ENCODE data around the gene TBCB. TPM values are rescaled to one million over a fixed set of nuclear protein-coding genes. Genes with fewer than 3 reads are reported as not detected.

TBCB gene
- total RNA-seq, 1 experiment from 2014 or later: 141 TPM

DNA sequence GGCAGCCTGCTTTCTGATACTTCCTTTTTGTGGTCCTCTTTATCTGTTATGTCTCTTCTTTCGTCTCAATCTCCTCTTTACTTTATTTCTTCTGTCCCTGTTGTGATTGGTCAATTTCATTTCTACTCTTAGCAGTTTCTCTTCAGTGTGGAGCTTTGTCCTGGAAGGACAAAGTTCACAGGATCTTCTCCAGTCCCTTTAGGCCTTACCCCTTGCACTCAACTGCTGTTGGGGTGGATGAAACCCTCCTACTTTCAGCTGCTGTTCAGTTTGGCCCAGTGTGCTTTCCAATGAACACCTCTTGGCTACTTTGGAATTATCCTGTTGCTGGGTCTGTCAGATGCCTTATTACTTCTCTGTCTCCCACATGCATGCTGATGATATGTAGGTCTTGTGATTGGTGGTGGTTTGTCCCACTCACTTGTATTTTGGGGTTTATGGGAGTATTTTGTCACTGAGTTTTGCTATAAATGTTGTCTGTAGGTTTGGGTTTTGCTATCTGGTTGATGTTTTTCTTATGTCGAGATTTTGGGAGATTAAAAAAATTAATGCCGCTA, 35.8 kb upstream of the TBCB start (continued):
- no peak for TF ChIP-seq EGR1 (IDR thresholded peaks at IDR 0.05; ENCODE audit: low read depth)
- no peak for TF ChIP-seq EZH2 (IDR thresholded peaks at IDR 0.05)
- TF ChIP-seq CTCF (IDR thresholded peaks at IDR 0.05 in 2 of 3, conservative IDR thresholded peaks at IDR 0.05 in 1 of 3; ENCODE audit: borderline replicate concordance in 1 of 3, insufficient read depth in 1 of 3, low read depth in 2 of 3, low read length in 2 of 3): no peak

DNA sequence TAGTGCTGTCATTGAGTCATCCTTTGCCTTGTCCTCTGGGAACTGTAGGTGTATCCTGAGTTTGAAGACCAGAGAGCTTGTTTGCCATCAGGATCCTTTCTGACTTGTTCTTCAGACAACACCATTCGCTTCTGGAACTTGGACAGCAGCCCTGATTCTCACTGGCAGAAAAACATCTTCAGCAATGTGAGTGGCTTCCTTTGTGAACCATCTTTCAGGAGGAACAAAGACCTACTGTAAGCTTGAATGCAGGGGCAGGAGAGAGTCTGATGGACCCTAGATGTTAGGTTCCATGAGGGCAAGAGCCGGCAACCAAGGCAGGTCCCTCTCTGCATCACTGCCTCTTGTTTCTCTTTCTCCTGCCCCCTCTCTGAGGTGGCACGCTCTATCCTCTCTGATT, 33.9 kb upstream of the TBCB start:
- ATAC-seq: no peak
- Histone ChIP-seq H3K27me3 (ENCODE audit: insufficient read depth, low read length) (no peaks in the 10 kb centered on the region), H3K9me2 (ENCODE audit: insufficient read depth) (no peaks in the 10 kb centered on the region), H4K20me1 (ENCODE audit: insufficient read depth) (no peaks in the 10 kb centered on the region), H3K79me2 (ENCODE audit: insufficient read depth, low read length) (no peaks in the 10 kb centered on the region), H3K4me1 (ENCODE audit: control insufficient read depth in 1 of 2, insufficient read depth in 2 of 2, low read length in 2 of 2) (no peaks in the 10 kb centered on the region), H3K27ac (ENCODE audit: low read depth, low read length) (no peak overlapping the region), H3K4me2 (ENCODE audit: low read length) (no peak overlapping the region), H2AFZ (ENCODE audit: low read depth, low read length, poor library complexity, severe bottlenecking) (no peak overlapping the region), H3K36me3 (ENCODE audit: control insufficient read depth in 1 of 2, insufficient read depth in 2 of 2, low read length in 2 of 2) (peaks cover 21 to 48% of the 10 kb centered on the region in 2 experiments), H3K4me3 (replicated peaks in 1 of 2; ENCODE audit: low read depth in 1 of 2, low read length in 2 of 2) (no peak overlapping the region), H3K9ac (ENCODE audit: low read length) (no peak overlapping the region), H3K9me3 (ENCODE audit: control insufficient read depth in 1 of 2, insufficient read depth in 1 of 2, low read depth in 1 of 2, low read length in 2 of 2) (no peaks in the 10 kb centered on the region)
- RAD21 ChIA-PET (ENCODE audit: low non-redundant PET in 1 of 2, low total read pairs in 2 of 2, uncharacterized antibody in 2 of 2, unreplicated experiment in 2 of 2): no interaction called here
- TF ChIP-seq REST (IDR thresholded peaks at IDR 0.05; ENCODE audit: low read depth): no peak
- no peak for TF ChIP-seq POLR2A (IDR thresholded peaks at IDR 0.05; ENCODE audit: borderline replicate concordance, extremely low read depth, insufficient read depth, insufficient read length)
- TF ChIP-seq TCF7L2 (IDR thresholded peaks at IDR 0.05; ENCODE audit: borderline replicate concordance, extremely low read depth, insufficient read depth, insufficient read length): no peak
- intact Hi-C loops (cut with micrococcal nuclease): no loop called here
- POLR2A ChIA-PET: no interaction called here
- no TSS peak for BruUV-seq (replicated peaks)
- no peak for DNase-seq (ENCODE audit: low read depth, low spot score)
- CTCF ChIA-PET: no interaction called here
